GM18909 (cell line): ENCODE data around the gene ZAR1L.

Experiments
- ATAC-seq: cut with Tn5 transposase; IDR thresholded peaks from one replicate; pipeline ENCODE4 v1.9.1; 2021; ENCODE audit warnings: mild to moderate bottlenecking; ENCODE audit not compliant: unreplicated experiment, poor library complexity

ZAR1L gene

DNA sequence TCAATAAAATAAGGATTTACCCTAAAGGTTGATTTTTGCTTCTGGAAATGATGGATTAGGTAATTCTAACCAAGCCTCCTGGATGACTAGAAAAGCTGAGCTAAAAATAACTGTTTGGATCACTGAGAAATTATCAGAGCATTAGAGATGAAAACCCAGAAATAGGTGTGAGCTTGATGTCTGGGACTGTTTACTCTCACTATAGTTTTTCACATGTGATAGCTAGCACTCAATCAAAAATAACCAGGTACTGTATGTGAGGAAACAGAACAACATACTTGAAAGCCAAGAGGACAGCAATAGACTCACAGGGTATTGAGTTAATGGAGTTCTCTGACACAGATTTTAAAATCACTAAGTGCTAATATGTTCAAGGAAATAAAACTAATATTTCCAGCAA, 9.5 kb downstream of the ZAR1L start:
- ATAC-seq = no peak

DNA sequence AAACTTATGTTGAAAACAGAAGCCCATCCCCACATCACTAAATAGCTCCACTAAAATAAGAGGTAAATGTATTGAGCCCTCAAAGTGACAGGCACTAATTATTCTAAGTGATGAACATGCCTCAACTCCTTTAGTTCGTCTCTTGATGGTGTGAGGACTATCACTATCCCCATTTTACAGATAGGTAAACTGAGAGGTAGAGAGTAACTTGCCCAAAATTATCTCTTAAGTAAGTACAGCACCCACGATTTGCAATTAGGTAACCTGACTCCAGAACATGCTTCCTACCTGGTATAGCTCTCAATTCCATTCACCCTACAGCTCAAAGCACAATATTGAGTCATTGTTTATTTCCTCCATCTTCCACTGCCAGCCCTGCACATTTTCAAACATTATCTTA, 12.7 kb downstream of the ZAR1L start:
- no peak for ATAC-seq

DNA sequence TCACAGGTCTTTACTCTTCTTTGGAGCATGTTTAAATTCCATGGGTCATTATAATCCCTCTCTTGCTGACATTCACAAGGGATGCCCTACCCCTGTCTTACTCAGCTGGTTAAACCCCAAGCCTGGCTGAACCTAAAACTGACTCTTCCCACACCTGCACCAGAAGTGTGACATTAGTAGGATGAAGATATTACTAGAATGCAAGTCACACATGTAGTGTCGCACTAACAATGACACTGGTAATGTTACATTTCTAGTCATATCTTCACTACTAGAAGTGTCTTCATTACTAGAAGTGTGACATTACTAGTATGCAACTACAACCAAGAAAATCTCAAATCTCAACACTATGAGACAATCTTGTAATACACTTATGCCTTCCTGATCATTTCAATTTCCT, 14.2 kb downstream of the ZAR1L start:
- ATAC-seq = no peak

DNA sequence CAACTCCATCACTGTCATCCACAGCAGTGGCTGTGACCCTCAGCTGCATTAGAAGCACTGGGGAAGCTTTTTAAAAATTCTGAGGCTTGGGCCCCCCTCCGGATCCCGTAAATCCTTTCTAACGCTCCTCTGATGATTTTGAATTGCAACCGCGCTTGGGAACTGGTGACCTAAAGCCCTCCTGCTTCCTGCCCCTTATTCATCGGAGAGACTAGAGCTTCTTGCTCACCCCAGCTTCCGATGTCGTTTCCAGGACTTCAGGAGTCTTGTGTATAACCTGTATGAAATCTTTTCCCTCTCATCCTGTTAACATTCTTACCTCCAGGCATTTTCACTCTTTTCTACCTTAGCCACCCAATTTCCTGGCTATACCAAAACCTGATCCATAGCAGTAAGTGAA, 14.8 kb downstream of the ZAR1L start:
- ATAC-seq = no peak

DNA sequence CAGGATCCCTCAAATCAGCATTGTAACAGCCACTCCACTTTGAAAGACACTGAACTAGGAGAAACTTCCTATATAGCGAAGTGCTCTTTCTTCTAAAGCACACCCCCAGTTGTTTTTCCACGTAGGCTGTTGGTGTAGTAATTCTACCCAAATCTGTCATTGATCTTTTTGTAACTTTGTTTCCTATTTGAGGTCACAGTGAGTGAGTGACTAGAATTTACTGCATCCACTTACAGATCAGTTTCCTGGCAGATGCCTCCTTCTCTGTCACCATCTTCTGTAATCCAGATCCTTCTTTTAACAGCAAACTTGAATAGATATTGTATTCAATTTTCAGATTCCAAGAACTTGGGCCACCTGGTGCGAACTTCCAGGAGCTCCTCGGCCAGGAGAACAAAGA, 15.3 kb downstream of the ZAR1L start:
- ATAC-seq = no peak

DNA sequence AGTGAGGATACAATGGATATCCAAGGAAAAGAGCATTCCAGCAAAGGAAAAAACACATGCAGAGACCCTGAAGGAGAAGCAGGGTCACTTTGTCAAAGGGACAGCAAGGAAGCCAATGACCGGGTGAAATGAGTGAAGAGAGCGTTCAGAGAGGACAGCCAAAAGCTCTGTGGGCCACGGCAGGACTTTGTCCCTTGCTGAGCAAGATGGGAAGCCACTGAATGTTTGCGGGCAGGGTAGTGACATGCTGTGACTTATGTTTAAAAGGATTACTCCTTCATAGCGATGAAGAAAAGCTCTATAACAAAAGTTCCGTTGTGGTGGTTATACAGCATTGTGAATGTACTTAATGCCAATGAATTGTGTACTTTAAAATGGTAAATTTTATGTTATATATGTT, 16.5 kb downstream of the ZAR1L start:
- ATAC-seq = no peak

DNA sequence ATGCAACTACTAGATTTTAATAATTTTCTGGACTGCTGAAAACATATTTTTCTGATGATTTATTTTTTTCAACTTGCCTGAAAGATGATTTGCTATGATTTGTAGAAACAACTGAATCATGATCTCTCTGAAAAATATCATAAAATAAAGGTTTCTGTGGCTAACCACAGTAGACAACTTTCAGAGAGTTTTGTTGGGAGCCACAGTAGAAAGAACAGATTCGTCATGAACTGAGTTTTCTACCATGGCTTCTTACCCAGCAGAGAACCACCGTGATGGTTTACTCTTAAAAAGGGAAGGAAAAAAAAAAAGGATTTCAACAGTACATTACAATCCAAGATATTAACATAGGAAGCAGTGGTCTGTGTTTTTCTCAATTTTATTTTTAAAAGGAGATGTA, 18.0 kb downstream of the ZAR1L start:
- no peak for ATAC-seq

DNA sequence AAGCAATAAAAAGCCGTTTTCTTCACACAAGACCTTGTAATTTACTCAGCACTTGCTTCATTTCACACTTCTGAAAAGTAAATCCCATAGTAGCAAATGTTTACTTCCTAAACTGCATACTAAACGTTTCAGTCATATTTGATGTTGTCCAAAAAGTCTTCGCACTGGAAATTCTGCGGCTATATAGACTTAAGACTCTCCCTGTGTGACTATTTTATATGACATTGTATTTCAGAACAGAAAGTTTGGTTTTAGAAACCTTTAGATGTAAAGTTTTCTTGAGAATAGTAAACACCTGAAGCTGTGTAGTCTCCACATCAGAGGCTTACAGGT, 29.6 kb downstream of the ZAR1L start:
- no peak for ATAC-seq

DNA sequence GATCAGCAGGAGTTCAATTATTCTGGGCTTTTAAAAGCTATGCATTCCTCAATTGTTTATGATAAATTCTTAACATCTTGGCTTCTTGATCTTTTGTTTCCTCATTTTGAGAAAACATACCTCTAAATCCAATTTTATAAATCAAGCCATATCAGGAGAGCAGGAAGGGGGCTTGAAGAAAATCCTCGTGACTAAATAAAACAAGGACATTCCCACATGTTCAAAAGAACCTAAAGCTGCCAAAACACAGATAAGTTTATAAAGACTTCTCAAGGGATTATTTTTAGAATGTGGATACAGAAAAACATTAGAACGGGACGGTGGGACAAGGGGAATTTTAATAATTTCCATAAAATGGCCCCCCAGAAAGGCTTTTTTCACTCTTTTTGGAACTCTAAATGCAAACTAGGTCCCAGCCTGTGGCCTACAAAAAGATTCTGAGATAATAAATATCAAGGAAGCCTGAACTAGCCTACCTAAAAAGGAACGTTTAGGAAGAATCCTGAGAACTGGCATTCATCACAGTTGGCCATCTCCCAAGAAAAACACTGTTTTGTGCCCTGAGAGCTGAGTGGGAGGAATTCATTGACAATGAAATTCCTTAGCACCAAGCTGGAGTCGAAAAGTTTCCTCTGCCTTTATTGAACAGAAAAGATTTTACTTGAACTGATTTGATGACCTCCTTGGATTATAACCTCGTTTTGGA, 30.1 kb downstream of the ZAR1L start:
- no peak for ATAC-seq

DNA sequence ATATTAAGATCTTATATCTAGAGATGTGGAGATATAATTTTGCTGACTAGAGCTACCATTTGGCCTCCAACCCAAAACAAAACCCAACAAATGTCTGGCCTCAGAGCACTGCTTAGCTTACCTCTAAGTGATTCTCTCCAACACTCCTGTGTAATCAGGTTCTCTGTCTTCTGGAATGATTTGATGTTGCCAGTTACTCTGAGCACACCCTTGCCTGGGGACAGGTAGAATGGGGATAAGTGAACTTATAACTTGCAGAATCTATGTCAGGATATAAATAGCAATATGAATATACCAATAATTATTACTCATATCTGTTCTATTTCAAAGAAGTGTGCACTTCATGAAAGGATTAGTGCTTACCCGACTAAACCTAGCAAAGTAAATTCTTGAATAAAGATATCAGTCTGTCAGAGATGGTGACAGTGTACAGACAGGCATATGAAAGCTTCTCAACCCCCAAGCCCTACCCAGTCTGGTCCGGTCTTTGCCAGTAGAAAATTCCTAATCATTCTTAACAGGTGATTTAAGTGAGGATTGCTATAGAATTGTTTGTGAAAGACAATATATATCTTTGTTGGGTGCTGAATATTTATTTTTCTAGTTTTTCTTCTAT, 33.0 kb downstream of the ZAR1L start:
- no peak for ATAC-seq

DNA sequence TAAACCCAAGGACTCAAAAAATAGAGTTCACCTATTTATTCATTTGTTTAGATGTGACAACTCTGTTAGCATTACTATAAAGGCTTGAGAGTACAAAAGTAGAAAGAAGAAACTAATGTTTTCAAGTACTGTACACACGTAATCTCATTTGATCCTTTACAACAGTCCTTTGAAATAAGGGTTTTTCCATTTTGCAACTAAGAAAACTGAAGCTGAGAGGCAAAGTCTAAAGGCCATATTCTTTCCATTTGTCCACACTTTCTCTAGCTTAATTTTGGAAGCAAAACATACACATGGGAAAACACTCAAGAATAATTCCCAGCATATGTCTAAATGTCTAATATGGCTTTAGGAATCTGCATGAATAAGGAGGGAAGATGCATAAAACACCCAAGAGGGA, 34.1 kb downstream of the ZAR1L start:
- no peak for ATAC-seq

DNA sequence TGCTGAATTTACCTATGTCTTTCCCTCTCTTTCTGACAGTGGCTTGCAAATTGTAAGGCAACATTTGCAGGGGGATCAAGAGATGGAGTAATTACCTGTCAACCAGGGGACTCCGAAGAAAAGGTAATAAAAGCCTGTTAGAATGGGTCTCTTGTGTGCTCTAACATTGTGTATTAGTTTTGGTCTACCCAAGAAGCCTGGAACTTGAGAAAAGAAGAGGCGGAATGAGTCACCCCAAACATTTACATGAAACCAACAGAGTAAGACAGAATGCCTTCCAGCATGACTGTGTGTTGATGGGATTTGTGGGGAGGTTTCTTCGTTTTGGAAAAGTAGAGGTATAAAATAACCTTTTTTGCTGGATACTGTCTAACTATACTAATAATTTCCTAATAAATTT, 36.7 kb downstream of the ZAR1L start:
- ATAC-seq = no peak

DNA sequence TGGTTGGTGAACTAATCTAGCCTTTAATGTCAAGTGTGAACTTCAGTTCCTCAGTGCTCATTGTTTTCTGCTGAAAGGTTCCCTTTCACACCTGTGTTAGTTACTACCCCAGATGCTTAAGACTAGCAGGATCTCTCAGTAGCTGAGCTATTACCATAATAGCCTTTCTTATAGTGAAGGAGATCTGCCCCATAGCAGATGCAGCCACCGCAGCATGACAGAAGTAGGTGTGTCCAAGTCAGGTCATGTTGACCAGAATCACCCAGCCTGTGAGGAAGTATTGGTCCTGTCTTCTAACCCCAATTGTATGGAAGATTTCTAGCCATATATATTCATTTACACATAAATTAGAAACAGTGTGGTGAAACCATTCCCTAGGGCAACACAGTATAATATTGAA, 37.3 kb downstream of the ZAR1L start:
- ATAC-seq = no peak

DNA sequence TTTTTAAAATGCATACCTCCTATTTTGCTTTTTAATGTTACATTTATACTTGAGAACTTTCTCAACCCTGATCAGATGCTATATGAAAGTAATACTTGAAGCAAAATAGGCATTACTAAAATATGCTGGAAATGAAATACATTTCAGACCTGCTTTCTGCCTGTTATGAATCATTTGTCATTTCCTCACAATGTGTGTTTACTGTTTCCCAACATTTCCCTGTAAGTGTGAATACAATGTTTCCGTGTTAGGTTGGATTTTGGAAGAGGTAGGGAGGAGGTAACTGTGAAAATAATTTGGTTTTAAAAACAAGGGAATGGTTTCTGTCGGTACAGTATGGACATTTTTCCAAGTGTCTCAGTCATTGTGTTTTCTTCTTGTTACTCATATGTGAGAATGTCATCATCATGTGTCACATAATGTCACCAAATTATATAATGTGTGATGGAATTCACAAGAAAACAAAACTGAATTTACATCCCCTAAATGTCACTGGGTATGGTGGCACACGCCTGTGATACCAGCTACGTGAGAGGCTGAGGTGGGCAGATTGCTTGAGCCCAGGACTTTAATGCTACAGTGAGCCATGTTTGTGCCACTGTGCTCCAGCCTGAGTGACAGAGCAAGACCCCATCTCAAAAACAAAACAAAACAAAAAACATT, 43.0 kb downstream of the ZAR1L start:
- no peak for ATAC-seq

DNA sequence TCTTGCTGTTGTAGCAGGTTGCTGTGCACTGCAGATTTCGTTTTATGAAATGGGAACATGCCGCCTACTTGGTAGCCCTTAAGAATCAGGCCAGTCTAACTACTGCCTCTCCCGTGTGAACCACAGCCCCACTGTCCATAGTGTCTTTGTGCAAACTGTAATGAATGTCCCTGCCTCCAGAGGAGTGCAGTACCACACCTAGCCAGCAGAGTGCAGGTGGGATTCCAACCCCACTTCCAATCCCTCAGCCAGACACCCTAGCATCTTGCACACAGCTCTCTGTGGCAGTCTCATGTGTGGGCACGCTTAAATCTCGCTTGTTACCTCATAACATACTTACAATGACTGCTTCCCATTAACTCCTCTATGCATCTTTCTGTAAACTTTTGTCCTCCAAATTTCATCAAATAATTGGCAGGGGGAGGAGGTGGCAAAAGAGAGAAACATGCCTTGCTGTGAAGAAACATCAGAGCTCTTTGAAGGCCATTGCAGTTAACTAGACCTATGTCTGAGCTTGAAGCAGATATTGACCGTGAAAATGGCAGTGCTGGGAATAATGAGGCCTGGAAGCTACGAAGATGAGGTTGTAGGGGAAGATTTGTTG, 47.2 kb downstream of the ZAR1L start:
- peak; percentile 87 for ATAC-seq

DNA sequence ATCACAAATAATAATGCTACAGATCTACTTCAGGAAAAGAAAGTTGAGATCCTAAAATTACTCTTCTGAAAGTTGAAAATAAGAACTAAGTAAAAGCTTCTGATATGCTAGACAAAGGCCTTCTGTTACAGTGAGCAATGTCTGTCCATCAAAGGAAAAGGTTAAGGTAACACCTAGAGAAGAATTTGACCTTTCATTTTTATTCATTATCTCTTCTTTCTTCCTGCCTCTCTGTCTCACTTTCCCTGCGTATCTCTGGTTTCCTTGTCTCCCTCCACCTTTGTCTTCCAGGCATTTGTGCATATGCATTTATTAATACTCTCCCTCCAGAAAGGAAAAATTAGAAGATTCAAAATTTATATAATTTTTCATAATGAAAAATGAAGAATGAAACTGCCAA, 49.0 kb downstream of the ZAR1L start:
- ATAC-seq = no peak

DNA sequence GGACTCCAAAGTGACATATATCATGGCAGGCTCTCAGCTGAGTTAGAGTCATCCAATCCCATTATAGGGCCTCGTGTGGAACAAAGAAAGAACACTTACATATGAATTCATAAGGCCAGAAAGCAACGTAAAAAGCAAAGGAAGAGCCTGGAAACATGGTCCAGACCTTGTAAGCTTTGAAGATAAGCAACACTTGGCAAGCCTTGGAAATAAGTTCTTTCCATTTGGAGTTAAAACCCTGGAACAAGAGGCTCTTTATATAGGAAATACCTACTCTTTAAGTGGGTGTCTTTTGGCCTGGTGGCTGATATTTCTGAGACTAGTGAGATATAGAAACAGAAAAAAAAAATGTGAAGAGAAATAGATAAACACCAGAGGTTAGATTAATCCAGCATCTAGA, 49.4 kb downstream of the ZAR1L start:
- ATAC-seq = no peak

DNA sequence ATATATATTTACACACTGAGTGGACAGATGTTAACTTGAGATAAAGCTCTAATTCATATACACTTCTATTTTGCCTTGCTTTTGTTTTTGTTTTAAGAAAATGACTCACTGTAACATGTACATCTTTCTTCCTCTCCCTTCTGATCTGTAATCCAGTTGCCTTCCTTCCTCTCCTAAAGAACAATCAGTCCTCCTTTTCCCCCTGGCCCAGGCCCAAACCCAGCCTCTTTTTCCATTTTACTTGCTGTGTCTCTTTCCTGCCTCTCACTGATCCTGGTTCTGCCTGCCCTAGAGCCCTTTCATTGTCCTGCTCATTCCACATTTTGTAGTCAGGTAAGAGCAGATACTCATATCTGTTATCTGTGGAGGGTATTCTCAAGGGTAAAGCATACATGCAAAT, 50.8 kb downstream of the ZAR1L start:
- ATAC-seq = no peak

DNA sequence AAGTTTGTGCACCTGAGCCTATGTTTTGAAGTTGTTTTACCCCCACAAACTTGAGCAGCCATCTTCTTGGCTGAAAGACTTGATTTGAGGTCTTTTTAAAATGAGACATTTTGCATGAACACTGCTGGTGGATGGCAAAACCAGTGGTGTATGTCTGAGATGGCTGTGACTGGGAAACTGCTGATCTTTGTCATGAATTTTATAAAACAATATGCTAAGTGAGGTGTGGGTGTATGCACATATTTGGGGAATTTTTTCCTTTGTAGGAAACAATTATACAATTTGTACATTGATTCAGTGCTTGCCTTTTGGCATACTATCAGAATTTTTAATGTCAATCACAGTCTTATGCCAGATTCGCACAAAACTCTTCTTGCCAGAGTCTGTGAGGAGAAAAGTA, 52.5 kb downstream of the ZAR1L start:
- ATAC-seq = no peak

DNA sequence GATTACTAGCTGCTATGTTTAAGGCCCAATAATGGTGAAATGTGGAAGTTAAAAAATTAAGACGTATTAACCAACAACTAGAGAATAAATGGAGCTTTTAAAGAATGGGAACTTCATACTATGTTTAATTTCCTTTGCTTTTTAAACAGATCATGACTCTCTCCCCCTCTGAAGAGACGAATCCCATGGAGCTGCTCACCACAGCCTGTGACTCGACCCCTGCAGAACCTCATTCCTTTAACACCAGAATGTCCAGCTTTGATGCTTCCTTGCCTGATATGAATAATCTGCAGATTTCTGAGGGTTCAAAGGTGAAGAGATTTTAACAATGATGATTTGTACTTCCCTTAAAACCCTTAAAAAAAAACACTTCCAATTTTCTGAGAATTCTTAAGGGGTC, 53.0 kb downstream of the ZAR1L start:
- no peak for ATAC-seq

DNA sequence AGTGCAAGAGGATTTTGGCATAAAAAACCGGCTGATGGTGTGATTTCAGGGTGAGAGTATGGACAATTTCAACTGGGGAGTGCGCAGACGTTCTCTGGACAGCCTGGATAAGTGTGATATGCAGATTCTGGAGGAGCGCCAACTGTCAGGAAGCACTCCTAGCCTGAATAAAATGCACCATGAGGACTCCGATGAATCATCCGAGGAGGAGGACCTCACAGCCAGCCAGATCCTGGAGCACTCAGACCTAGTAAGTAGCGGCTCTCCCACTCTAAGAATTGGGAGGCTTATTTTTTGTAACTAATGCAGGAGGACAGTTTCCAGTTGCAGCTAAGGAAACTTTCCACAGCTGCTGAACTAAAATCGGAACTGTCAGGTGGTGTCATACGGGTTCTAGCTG, 53.6 kb downstream of the ZAR1L start:
- no peak for ATAC-seq

DNA sequence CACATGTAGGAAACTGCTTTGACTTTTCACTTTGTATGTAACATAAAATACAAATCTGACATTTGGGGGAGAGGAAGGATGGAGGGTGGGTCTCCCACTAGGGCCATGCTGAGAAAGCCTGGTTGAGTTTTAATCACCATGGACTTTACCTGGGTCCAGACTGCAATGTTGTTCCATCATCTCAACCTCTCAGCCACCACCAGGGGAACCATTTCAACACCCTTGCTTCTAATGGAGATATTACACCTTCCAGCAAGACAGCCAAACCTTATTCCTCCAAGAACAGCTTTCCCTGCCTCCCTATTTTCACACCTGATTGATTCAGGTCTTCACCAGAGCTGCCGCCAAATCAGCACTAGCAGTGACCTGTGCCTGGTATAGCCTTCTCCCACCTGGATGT, 56.0 kb downstream of the ZAR1L start:
- no peak for ATAC-seq
